Central memory CD8-positive, alpha-beta T cell (primary cell): ENCODE measurements around the gene ZBTB25.
A peak's percentile ranks its signal among the peaks of the same experiment; 100 is the strongest.

ENCODE experiments used
- ATAC-seq: fragments of 150-1000 bp; cut with Tn5 transposase; replicated peaks from 2 replicates; pipeline ENCODE4 v1.10.0; 2022; ENCODE audit warnings: mild to moderate bottlenecking, moderate FRiP score, moderate number of reproducible peaks; ENCODE audit not compliant: poor library complexity, severe bottlenecking; ENCODE audit errors: extremely low read depth
- DNase-seq, 2 donors: peaks; one replicate each; pipeline ENCODE4 v3.0.0; 2021; ENCODE audit warnings: low spot score in 2 of 2
- H3K27ac Mint-ChIP-seq: one replicate; pipeline ENCODE4 v1.8.0; 2022; ENCODE audit warnings: low read depth, mild to moderate bottlenecking, moderate library complexity, mixed read lengths
- H3K27me3 Mint-ChIP-seq: one replicate; pipeline ENCODE4 v1.8.0; 2022; ENCODE audit warnings: mixed read lengths
- H3K36me3 Mint-ChIP-seq: one replicate; pipeline ENCODE4 v1.8.0; 2022; ENCODE audit warnings: mild to moderate bottlenecking, moderate library complexity, mixed read lengths; ENCODE audit not compliant: insufficient read depth
- H3K4me1 Mint-ChIP-seq: one replicate; pipeline ENCODE4 v1.8.0; 2022; ENCODE audit warnings: mixed read lengths
- H3K4me3 Mint-ChIP-seq: one replicate; pipeline ENCODE4 v1.8.0; 2022; ENCODE audit warnings: mild to moderate bottlenecking, moderate library complexity, mixed read lengths
- H3K9me3 Mint-ChIP-seq: one replicate; pipeline ENCODE4 v1.8.0; 2022; ENCODE audit warnings: mixed read lengths

Gene ZBTB25

GRCh38 chr14:64503434-64504309, at the start of gene ZBTB25:
Gene ZBTB25, minus strand, starts transcription at chr14:64503838. Its CDS starts 13,305 bp downstream, at chr14:64490533.
- Mint-ChIP-seq H3K4me1 (peaks cover 71% of the 10 kb centered on the region), H3K9me3 (no peaks in the 10 kb centered on the region), H3K36me3 (peaks cover 43% of the 10 kb centered on the region), H3K27me3 (no peaks in the 10 kb centered on the region), H3K27ac (peak within 1 kb of the TSS; percentile 98), H3K4me3 (peak within 1 kb of the TSS; percentile 91)
- DNase-seq (peak; percentile 92 to 97), ATAC-seq (peak; percentile 76)

- H3K4me3 Mint-ChIP-seq, result peak overlapping the region; percentile 38
- H3K9me3 Mint-ChIP-seq, result no peaks in the 10 kb centered on the region
- DNase-seq, result no peak
- H3K27me3 Mint-ChIP-seq, result peaks cover 18% of the 10 kb centered on the region
- no peak overlapping the region for H3K27ac Mint-ChIP-seq
- H3K4me1 Mint-ChIP-seq, result peaks cover 14% of the 10 kb centered on the region
- no peak for ATAC-seq
- peaks cover 2% of the 10 kb centered on the region for H3K36me3 Mint-ChIP-seq
Observed at GRCh38 chr14:64550621-64551333, 47.1 kb upstream of the ZBTB25 start.

- no peaks in the 10 kb centered on the region for H3K9me3 Mint-ChIP-seq
- peak within 1 kb of the TSS; percentile 38 for H3K4me3 Mint-ChIP-seq
- H3K27ac Mint-ChIP-seq, result no peak within 1 kb of the TSS
- peaks cover 2% of the 10 kb centered on the region for H3K36me3 Mint-ChIP-seq
- peaks cover 18% of the 10 kb centered on the region for H3K27me3 Mint-ChIP-seq
- H3K4me1 Mint-ChIP-seq, result peaks cover 14% of the 10 kb centered on the region
- no peak for DNase-seq
- peak; percentile 89 for ATAC-seq
Observed at GRCh38 chr14:64549791-64550620, 46.4 kb upstream of the ZBTB25 start, which contains the start of gene PPP1R36. Gene PPP1R36, plus strand, starts transcription at chr14:64549961. Its CDS starts 37 bp downstream, at chr14:64549998.

GRCh38 chr14:64549016-64549415, 45.4 kb upstream of the ZBTB25 start:
- Mint-ChIP-seq H3K9me3 (no peaks in the 10 kb centered on the region), H3K4me1 (peaks cover 14% of the 10 kb centered on the region), H3K27ac (no peak overlapping the region), H3K36me3 (peaks cover 2% of the 10 kb centered on the region), H3K27me3 (peaks cover 18% of the 10 kb centered on the region), H3K4me3 (peak overlapping the region; percentile 38)
- DNase-seq (no peak), ATAC-seq (no peak)

GRCh38 chr14:64544607-64545312, 41.1 kb upstream of the ZBTB25 start:
- peaks cover 34% of the 10 kb centered on the region for H3K4me1 Mint-ChIP-seq
- H3K27me3 Mint-ChIP-seq, result no peaks in the 10 kb centered on the region
- H3K4me3 Mint-ChIP-seq, result no peak overlapping the region
- no peak overlapping the region for H3K27ac Mint-ChIP-seq
- peaks cover 9% of the 10 kb centered on the region for H3K36me3 Mint-ChIP-seq
- DNase-seq (no peak), ATAC-seq (no peak)
- H3K9me3 Mint-ChIP-seq, result no peaks in the 10 kb centered on the region

- Mint-ChIP-seq H3K4me3 (peak overlapping the region; percentile 95), H3K27me3 (no peaks in the 10 kb centered on the region), H3K4me1 (peaks cover 35% of the 10 kb centered on the region), H3K36me3 (peaks cover 11% of the 10 kb centered on the region), H3K27ac (no peak overlapping the region), H3K9me3 (no peaks in the 10 kb centered on the region)
- DNase-seq (no peak), ATAC-seq (no peak)
Observed at GRCh38 chr14:64542836-64543201, 39.2 kb upstream of the ZBTB25 start.

GRCh38 chr14:64541972-64542835, 38.6 kb upstream of the ZBTB25 start:
- ATAC-seq (no peak), DNase-seq (no peak)
- peak overlapping the region; percentile 95 for H3K4me3 Mint-ChIP-seq
- H3K27ac Mint-ChIP-seq, result peak overlapping the region; percentile 42
- H3K9me3 Mint-ChIP-seq, result no peaks in the 10 kb centered on the region
- H3K36me3 Mint-ChIP-seq, result peaks cover 11% of the 10 kb centered on the region
- H3K27me3 Mint-ChIP-seq, result no peaks in the 10 kb centered on the region
- H3K4me1 Mint-ChIP-seq, result peaks cover 35% of the 10 kb centered on the region

GRCh38 chr14:64541261-64541971, 37.8 kb upstream of the ZBTB25 start:
- no peak for DNase-seq
- Mint-ChIP-seq H3K9me3 (no peaks in the 10 kb centered on the region), H3K4me3 (peak overlapping the region; percentile 95), H3K27ac (peak overlapping the region; percentile 92), H3K36me3 (peaks cover 14% of the 10 kb centered on the region), H3K27me3 (no peaks in the 10 kb centered on the region), H3K4me1 (peaks cover 35% of the 10 kb centered on the region)
- no peak for ATAC-seq

GRCh38 chr14:64540208-64541202, 36.9 kb upstream of the ZBTB25 start, which contains the start of gene HSPA2:
Gene HSPA2, plus strand, starts transcription at chr14:64540741. Its CDS starts 109 bp downstream, at chr14:64540850.
- H3K4me3 Mint-ChIP-seq, result peak within 1 kb of the TSS; percentile 95
- H3K4me1 Mint-ChIP-seq, result peaks cover 35% of the 10 kb centered on the region
- H3K27me3 Mint-ChIP-seq, result no peaks in the 10 kb centered on the region
- peak; percentile 94 for ATAC-seq
- DNase-seq, result peak; percentile 81 to 88
- no peaks in the 10 kb centered on the region for H3K9me3 Mint-ChIP-seq
- peak within 1 kb of the TSS; percentile 92 for H3K27ac Mint-ChIP-seq
- peaks cover 14% of the 10 kb centered on the region for H3K36me3 Mint-ChIP-seq
